Testis (tissue), 2 donors: ENCODE data around the gene SMURF1.

ENCODE experiments used
- POLR2A ChIP-seq: fragments of 450-650 bp; IDR thresholded peaks from one replicate; pipeline ENCODE4 v1.6.1; 2017; ENCODE audit warnings: antibody characterized with exemption, mild to moderate bottlenecking, moderate library complexity
- TF ChIP-seq, protein P1 (sequence below), 3 experiments: fragments of 450-650 bp in 2 of 3; fragments of 200-600 bp in 1 of 3; sonication (generic) in 1 of 3; IDR thresholded peaks; one replicate each; pipeline ENCODE4 v1.5.1; 2016 to 2019; ENCODE audit warnings: antibody characterized with exemption in 3 of 3, mild to moderate bottlenecking in 2 of 3, moderate library complexity in 1 of 3

DNA sequence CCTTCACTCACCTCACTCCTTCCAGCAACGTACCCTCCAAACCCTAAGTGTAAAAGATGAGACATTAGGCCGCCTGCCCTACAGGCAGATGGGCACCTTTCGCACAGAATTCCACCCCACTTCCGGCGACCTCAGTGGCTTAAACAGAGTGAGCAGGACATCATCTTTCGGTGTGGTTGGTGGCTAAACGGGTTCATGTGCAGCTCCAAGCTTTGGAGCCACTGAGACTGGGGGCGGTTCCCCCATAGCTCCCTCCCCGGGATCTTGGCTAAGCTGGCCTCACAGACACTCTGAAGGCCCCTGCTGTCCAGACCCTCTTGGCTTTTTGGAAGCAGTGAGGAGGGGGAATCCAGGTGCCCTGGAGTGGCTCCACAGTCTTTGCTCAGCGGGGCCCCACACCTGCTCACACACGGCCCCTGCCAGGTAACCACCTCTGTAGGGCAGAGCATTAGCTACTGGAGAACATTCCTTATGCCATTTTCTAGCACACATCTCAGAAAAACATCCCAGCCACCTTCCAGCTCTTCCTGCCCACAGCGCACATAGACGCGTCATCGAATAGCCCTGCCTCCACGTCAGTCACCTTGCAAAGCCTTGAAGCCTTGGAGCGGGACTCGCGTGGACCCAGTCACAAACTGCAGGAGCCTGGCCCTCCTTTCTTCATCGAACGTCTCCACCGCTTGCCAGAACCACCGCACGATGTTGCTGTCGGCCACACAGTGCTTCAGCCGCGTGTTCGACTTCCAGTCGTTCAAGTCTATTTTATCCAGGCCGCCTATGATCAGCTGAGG is 108.8 kb downstream of the SMURF1 start:
- TF ChIP-seq, protein P1, sequence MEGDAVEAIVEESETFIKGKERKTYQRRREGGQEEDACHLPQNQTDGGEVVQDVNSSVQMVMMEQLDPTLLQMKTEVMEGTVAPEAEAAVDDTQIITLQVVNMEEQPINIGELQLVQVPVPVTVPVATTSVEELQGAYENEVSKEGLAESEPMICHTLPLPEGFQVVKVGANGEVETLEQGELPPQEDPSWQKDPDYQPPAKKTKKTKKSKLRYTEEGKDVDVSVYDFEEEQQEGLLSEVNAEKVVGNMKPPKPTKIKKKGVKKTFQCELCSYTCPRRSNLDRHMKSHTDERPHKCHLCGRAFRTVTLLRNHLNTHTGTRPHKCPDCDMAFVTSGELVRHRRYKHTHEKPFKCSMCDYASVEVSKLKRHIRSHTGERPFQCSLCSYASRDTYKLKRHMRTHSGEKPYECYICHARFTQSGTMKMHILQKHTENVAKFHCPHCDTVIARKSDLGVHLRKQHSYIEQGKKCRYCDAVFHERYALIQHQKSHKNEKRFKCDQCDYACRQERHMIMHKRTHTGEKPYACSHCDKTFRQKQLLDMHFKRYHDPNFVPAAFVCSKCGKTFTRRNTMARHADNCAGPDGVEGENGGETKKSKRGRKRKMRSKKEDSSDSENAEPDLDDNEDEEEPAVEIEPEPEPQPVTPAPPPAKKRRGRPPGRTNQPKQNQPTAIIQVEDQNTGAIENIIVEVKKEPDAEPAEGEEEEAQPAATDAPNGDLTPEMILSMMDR (IDR thresholded peaks at IDR 0.05): no peak
- TF ChIP-seq POLR2A: no peak
